GM12878 (cell line): ENCODE measurements around the gene GABRB2. TPM values are rescaled to one million over a fixed set of nuclear protein-coding genes. Genes with fewer than 3 reads are reported as not detected.

Source experiments
- ATAC-seq: fragments of 200-7000 bp; cut with Tn5 transposase; 3 replicates; pipeline ENCODE4 v1.9.1; 2020; ENCODE audit warnings: mild to moderate bottlenecking, moderate library complexity
- BruUV-seq: library from RNA; stranded (reverse); fragments of 400-500 nt; replicated peaks from 2 replicates; lab custom pipeline; 2021; lab: Mats Ljungman, UMichigan
- CTCF ChIA-PET: fragments of 300-600 bp; sonication (Branson Sonifier 250); formaldehyde crosslinking; extraction: SDS; loops from one replicate; lab custom pipeline; 2021; ENCODE audit warnings: inconsistent platforms; lab: Yijun Ruan, JAX
- POLR2A ChIA-PET: fragments of 350-600 bp; formaldehyde crosslinking; extraction: SDS; loops from one replicate; lab custom pipeline; 2021; ENCODE audit warnings: inconsistent platforms; lab: Charles Lee
- RAD21 ChIA-PET: fragments of 300-600 bp; sonication (Branson Sonifier 250); formaldehyde crosslinking; loops from one replicate; lab custom pipeline; 2023; ENCODE audit warnings: antibody characterized with exemption; ENCODE audit not compliant: unreplicated experiment; lab: Charles Lee
- SMC1A ChIA-PET: fragments of 300-600 bp; sonication (Branson Sonifier 250); formaldehyde crosslinking; loops from one replicate; lab custom pipeline; 2023; ENCODE audit not compliant: unreplicated experiment, uncharacterized antibody; lab: Charles Lee
- DNase-seq: peaks from one replicate; pipeline ENCODE4 v3.0.0-alpha.2; 2011; ENCODE audit warnings: low read depth, low spot score
- FAIRE-seq: peaks from 3 replicates; lab custom pipeline; 2011; peaks lifted over from hg19 to GRCh38; lab: Jason Lieb, UNC
- H2AFZ ChIP-seq: 2 replicates; pipeline ENCODE4 v1.6.0; 2011; ENCODE audit warnings: low read depth, low read length, control low read depth; ENCODE audit not compliant: control insufficient read depth
- H3K27ac ChIP-seq: 2 replicates; pipeline ENCODE4 v1.5.1; 2011; ENCODE audit warnings: control low read depth; ENCODE audit not compliant: control insufficient read depth, insufficient read depth
- H3K27me3 ChIP-seq, 2 experiments: replicated peaks in 1 of 2; 2 replicates each; pipeline versions ENCODE4 v1.6.0 to v1.6.1; 2011; ENCODE audit warnings: low read length in 1 of 2; ENCODE audit not compliant: control insufficient read depth in 2 of 2, insufficient read depth in 2 of 2
- H3K36me3 ChIP-seq, 2 experiments: 2 replicates each; pipeline ENCODE4 v1.5.1; 2011; ENCODE audit warnings: low read length in 1 of 2; ENCODE audit not compliant: control insufficient read depth in 2 of 2, insufficient read depth in 2 of 2
- H3K4me1 ChIP-seq: 2 replicates; pipeline ENCODE4 v1.6.1; 2011; ENCODE audit warnings: mild to moderate bottlenecking, low read length, moderate library complexity, mixed read lengths; ENCODE audit not compliant: control insufficient read depth, insufficient read depth
- H3K4me2 ChIP-seq: 2 replicates; pipeline ENCODE4 v1.6.0; 2011; ENCODE audit warnings: control low read depth; ENCODE audit not compliant: control insufficient read depth, insufficient read depth
- H3K4me3 ChIP-seq: fragments of 200-600 bp; sonication (generic); 2 replicates; pipeline ENCODE4 v1.5.1; 2016
- H3K79me2 ChIP-seq: 2 replicates; pipeline ENCODE4 v1.6.0; 2011; ENCODE audit warnings: low read length; ENCODE audit not compliant: control insufficient read depth, insufficient read depth
- H3K9ac ChIP-seq: 2 replicates; pipeline ENCODE4 v1.8.0; 2011; ENCODE audit warnings: low read length, control low read depth, mixed read lengths; ENCODE audit not compliant: control insufficient read depth, insufficient read depth
- H3K9me3 ChIP-seq: replicated peaks from 3 replicates; pipeline ENCODE4 v1.5.1; 2011; ENCODE audit warnings: mild to moderate bottlenecking, low read length; ENCODE audit not compliant: control insufficient read depth, insufficient read depth
- H4K20me1 ChIP-seq: 2 replicates; pipeline ENCODE4 v1.6.0; 2011; ENCODE audit not compliant: control insufficient read depth, insufficient read depth
- CBX5 ChIP-seq: sonication (generic); IDR thresholded peaks from 2 replicates; pipeline ENCODE4 v1.6.1; 2016; ENCODE audit warnings: low read depth, moderate library complexity, mild to moderate bottlenecking, inconsistent platforms
- CHD1 ChIP-seq: IDR thresholded peaks from 2 replicates; pipeline ENCODE4 v1.6.1; 2012; ENCODE audit warnings: low read depth, low read length, improper control_type of control experiment
- WGBS: methylation state at CpG from one replicate; pipeline ENCODE4 v1.1.6; 2016; ENCODE audit warnings: low lambda C conversion rate; ENCODE audit not compliant: insufficient replicate concordance, insufficient coverage; ENCODE audit errors: missing lambda C conversion rate; 5-methylcytosine and 5-hydroxymethylcytosine counted together
- in situ Hi-C: fragments of 300-500 bp; cut with MboI; formaldehyde crosslinking; loops from 9 replicates; pipeline ENCODE4 v1.14.3; 2018; ENCODE audit warnings: mixed read lengths
- intact Hi-C: fragments of 100-400 bp; cut with micrococcal nuclease; formaldehyde crosslinking; loops from one replicate; pipeline ENCODE4 v1.14.2; 2022; ENCODE audit not compliant: unreplicated experiment
- polyA plus RNA-seq, 11 experiments: library from polyadenylated mRNA; depleted of rRNA in 4 of 11; unstranded in 6 of 11; stranded (reverse) in 5 of 11; fragments of >200 nt; fragmentation: Nextera tagmentation in 4 of 11; fragmentation: Illumina TruSeq in 1 of 11; extraction: Ambion mirVana in 4 of 11; extraction: Trizol in 1 of 11; gene quantifications; 1 replicate in 1 of 11; 2 replicates in 10 of 11; pipeline versions ENCODE4 v1.2.1 to v1.2.3, GENCODE V29; 2011 to 2016; ENCODE audit warnings: inconsistent platforms in 2 of 11, missing spikeins in 2 of 11, low read depth in 1 of 11
- total RNA-seq, 4 experiments: library from RNA; depleted of rRNA in 3 of 4; stranded (reverse); fragments of >200 nt in 3 of 4; fragmentation: Illumina TruSeq in 1 of 4; extraction: Trizol in 1 of 4; gene quantifications; 2 replicates each; pipeline versions ENCODE4 v1.2.1 to v1.2.3, GENCODE V29; 2013 to 2021
- TF ChIP-seq, protein P1 (sequence below): fragments of 450-650 bp; IDR thresholded peaks from 2 replicates; pipeline ENCODE4 v1.6.1; 2014; ENCODE audit warnings: mild to moderate bottlenecking
- TF ChIP-seq, protein P2 (sequence below): IDR thresholded peaks from 2 replicates; pipeline ENCODE4 v1.6.1; 2012; ENCODE audit warnings: improper control_type of control experiment, low read depth, low read length; ENCODE audit not compliant: insufficient replicate concordance

The GABRB2 gene
- total and polyA plus RNA-seq, 10 of the 15 experiments (the other 5 are each of a cell fraction or from before 2014, with no cell fraction given) = 0.12 to 0.85 (median 0.43) TPM

DNA sequence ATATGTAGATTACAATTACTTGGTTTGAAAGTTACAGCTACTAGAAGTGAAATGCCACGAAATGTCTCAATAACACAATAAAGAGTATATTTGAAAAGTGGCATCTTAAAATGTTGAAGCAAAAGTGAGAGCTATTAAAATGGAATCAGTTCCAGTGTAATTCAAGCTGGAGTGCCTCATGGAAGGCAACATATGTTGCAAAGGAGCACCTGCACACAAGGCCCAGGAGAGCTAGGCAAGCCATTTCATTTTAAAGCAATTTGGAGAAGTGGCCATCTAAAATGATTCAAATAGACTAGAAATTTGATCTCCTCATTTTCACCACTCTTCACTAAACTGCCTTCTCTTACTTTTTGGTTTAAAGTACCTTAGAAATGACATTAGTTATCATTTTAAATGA, 167.8 kb downstream of the GABRB2 start:
- no peak for FAIRE-seq

More for the DNA sequence above, 167.8 kb downstream of the GABRB2 start:
- no peak for DNase-seq
- Histone ChIP-seq H3K9ac (no peak overlapping the region), H3K4me3 (no peak overlapping the region), H3K79me2 (no peaks in the 10 kb centered on the region), H3K9me3 (peaks cover 1% of the 10 kb centered on the region; the same call in 2 of the 3 replicates), H2AFZ (no peak overlapping the region), H3K27me3 (no peaks in the 10 kb centered on the region), H3K27ac (no peak overlapping the region), H3K36me3 (no peaks in the 10 kb centered on the region), H3K4me2 (no peak overlapping the region), H4K20me1 (no peaks in the 10 kb centered on the region), H3K4me1 (no peaks in the 10 kb centered on the region)
- WGBS = 69% methylated on average over 1 of the region's 1 CpG
- in situ Hi-C loops = no loop called here
- POLR2A ChIA-PET = no interaction called here
- RAD21 ChIA-PET = no interaction called here
- no peak for ATAC-seq
- SMC1A ChIA-PET = interaction anchor here (0.9 to 1.1 kb wide), 2 partner anchors 26 to 135 kb away, joined by 3 read pairs; no protein-coding TSS in a partner anchor
- CTCF ChIA-PET = interaction anchor here (0.6 to 1.4 kb wide), 2 partner anchors 10 to 17 kb away, joined by 3 to 4 read pairs; no protein-coding TSS in a partner anchor
- TF ChIP-seq, protein P1, sequence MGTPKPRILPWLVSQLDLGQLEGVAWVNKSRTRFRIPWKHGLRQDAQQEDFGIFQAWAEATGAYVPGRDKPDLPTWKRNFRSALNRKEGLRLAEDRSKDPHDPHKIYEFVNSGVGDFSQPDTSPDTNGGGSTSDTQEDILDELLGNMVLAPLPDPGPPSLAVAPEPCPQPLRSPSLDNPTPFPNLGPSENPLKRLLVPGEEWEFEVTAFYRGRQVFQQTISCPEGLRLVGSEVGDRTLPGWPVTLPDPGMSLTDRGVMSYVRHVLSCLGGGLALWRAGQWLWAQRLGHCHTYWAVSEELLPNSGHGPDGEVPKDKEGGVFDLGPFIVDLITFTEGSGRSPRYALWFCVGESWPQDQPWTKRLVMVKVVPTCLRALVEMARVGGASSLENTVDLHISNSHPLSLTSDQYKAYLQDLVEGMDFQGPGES = no peak
- TF ChIP-seq CHD1 (no peak), CBX5 (no peak)
- TF ChIP-seq, protein P2, sequence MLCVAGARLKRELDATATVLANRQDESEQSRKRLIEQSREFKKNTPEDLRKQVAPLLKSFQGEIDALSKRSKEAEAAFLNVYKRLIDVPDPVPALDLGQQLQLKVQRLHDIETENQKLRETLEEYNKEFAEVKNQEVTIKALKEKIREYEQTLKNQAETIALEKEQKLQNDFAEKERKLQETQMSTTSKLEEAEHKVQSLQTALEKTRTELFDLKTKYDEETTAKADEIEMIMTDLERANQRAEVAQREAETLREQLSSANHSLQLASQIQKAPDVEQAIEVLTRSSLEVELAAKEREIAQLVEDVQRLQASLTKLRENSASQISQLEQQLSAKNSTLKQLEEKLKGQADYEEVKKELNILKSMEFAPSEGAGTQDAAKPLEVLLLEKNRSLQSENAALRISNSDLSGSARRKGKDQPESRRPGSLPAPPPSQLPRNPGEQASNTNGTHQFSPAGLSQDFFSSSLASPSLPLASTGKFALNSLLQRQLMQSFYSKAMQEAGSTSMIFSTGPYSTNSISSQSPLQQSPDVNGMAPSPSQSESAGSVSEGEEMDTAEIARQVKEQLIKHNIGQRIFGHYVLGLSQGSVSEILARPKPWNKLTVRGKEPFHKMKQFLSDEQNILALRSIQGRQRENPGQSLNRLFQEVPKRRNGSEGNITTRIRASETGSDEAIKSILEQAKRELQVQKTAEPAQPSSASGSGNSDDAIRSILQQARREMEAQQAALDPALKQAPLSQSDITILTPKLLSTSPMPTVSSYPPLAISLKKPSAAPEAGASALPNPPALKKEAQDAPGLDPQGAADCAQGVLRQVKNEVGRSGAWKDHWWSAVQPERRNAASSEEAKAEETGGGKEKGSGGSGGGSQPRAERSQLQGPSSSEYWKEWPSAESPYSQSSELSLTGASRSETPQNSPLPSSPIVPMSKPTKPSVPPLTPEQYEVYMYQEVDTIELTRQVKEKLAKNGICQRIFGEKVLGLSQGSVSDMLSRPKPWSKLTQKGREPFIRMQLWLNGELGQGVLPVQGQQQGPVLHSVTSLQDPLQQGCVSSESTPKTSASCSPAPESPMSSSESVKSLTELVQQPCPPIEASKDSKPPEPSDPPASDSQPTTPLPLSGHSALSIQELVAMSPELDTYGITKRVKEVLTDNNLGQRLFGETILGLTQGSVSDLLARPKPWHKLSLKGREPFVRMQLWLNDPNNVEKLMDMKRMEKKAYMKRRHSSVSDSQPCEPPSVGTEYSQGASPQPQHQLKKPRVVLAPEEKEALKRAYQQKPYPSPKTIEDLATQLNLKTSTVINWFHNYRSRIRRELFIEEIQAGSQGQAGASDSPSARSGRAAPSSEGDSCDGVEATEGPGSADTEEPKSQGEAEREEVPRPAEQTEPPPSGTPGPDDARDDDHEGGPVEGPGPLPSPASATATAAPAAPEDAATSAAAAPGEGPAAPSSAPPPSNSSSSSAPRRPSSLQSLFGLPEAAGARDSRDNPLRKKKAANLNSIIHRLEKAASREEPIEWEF = no peak
- BruUV-seq = no TSS peak
- intact Hi-C loops = no loop called here
